ENCODE data around the gene PRMT5.
A peak's percentile ranks its signal among the peaks of the same experiment; 100 is the strongest.

The PRMT5 gene

DNA sequence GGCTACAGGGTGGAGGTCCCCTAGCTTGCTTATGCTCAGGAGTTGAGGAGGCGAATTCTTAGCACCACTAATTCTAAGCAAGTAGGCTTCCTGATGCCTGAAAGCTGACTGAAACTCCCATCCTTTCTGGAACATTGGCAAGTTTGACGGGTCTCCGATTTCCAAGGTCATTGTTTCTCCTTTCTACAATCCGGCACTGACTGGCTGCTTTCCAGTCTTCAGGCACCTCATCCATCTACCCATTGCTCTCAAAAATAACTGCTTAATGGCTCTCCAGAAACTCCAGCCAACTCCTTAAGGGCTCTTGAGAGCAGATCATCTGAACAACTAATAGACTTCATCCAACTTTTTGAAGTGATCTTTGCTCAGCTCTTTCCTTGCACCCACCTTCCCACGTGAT, 32.8 kb downstream of the PRMT5 start:
- no peak for DNase-seq

DNA sequence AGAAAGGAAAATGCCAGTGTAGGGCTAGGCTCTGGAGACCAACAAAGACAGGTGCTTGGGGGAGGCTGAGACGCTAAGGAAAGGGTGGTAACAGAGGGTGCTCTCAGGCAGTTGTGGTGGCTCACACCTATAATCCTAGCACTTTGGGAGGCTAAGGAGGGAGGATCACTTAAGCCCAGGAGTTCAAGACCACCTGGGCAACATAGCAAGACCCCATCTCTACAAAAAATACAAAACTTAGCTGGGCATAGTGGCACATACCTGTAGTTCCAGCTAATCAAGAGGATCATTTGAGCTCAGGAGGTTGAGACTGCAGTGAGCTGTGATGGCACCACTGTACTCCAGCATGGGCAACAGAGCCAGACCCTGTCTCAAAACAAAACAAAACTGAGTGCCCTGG, 33.8 kb downstream of the PRMT5 start:
- DNase-seq: no peak

DNA sequence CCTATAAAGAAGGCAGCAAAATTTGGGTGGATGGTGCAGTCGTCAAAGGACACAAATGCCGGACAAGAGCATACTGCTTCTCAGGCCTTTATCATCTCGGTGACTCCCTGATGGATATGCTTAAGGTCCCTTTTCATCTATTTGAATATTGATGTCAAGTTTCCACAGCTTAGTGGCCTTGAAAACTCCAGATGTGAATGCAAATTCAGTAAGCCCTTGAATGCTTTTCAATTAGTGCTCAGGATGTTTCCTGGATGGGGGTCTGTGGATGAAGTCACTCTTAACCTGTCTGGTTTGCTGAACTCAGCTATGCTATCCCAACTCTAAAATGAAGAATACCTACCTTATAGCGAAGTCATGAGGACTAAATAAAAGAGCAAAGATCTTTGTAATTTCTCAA, 35.5 kb downstream of the PRMT5 start:
- no peak for DNase-seq

DNA sequence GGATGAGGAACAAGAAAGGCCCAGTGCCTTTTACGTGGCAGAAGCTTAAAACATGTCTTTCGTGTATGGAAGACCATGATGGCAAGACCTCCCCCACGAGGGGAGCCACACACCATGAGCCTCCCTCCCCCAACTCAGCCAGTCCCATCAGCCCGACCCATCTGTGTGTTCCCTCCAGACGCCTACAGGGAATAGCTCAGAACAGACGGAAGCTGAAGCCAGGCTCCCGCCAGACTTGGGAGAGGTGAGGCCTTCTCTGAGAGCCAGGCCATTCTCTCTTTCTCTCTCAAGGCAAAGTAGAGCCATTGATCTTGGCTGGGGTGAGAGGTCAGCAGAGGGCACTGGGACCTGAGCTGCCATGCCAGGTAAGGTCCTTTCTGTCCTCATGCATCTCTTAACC, 36.7 kb downstream of the PRMT5 start:
- DNase-seq: no peak

DNA sequence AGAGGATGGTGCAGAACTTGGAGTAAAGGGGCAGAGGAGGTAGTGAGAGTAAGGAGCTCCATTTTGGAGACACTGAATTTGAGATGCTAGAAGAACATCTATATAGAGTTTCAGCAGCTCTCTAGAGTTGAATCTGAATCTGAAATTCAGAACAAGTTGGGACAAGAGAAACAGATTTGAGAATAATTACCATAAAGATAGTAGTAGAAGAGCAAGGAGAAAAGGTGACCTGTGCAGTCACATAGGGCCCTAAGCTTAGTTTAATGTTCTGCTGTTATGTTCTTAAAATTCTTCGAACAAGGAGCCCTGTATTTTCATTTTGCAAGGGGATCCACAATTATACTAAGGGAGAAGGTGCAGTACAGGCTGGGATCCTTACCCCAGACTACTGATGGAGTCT, 38.8 kb downstream of the PRMT5 start:
- DNase-seq: no peak

DNA sequence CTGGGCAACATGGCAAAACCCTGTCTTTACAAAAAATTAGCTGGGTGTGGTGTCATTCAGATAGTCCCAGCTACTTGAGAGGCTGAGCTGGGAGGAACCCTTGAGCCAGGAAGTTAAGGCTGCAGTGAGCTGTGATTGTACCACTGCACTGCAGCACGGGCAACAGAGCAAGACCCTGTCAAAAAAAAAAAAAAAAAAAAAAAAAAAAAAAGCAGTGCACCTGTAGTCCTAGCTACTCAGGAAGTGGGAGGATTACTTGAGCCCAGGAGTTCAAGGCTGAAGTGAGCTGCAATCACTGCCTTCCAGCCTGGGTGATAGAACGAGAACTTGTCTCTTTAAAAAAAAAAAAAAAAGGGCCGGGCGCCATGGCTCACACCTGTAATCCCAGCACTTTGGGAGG, 40.5 kb downstream of the PRMT5 start:
- no peak for DNase-seq

DNA sequence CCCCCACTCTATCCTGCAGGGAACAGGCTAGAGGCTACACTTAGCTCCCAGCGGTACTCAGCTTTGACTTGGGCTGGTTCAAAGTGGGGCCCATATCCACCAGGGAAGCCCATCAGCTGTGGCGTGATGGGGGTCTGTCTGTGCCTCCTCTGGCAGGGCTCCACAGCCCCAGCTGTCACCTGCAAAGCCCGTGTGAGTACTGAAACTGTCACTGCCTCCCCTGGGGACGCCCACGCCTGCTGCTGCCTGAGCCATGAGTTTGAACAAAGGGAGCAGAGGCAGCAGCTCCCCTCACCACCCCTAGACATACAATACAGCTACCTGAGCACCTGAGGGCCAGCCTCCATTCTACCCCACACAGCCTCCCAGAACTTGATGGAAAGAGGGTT, 41.2 kb downstream of the PRMT5 start:
- DNase-seq: peak in 3 of 4 experiments; percentile 15 to 22 (median 22)

DNA sequence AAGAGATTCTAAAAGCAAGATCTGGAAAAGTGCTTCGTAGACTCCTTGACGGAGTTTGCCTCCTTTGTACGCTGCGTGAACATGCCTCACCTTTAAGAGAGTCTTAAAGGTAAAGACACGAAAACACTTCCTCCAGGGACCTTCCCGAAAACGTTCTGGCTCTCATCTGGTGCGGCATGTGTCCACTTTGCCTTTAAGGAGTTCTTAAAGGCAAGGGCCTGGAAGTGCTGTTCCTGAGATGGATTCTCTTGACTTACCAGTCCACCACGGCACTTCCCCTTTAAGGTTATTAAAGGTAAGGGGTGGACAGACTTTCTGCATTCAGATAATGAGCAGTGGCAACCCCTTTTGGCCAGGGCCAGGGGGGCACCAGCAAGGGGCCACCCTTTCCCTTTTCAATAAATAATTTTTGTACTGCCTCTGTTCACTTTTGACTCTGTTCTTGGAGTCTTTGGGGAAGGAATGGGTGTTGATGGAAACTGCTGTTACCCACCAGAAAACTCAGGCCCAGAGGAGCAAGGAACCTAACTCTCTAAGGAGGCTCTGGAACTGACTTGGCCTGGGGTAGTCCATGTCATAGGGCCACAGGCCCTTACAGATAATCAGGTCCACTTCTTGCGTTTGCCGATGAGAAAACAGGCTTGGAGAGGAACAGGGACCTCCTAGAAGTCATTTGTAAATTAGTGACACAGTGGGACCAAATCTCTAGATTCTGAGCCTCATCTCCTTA, 41.8 kb downstream of the PRMT5 start:
- DNase-seq: peak in 1 of 4 experiments; percentile 41

DNA sequence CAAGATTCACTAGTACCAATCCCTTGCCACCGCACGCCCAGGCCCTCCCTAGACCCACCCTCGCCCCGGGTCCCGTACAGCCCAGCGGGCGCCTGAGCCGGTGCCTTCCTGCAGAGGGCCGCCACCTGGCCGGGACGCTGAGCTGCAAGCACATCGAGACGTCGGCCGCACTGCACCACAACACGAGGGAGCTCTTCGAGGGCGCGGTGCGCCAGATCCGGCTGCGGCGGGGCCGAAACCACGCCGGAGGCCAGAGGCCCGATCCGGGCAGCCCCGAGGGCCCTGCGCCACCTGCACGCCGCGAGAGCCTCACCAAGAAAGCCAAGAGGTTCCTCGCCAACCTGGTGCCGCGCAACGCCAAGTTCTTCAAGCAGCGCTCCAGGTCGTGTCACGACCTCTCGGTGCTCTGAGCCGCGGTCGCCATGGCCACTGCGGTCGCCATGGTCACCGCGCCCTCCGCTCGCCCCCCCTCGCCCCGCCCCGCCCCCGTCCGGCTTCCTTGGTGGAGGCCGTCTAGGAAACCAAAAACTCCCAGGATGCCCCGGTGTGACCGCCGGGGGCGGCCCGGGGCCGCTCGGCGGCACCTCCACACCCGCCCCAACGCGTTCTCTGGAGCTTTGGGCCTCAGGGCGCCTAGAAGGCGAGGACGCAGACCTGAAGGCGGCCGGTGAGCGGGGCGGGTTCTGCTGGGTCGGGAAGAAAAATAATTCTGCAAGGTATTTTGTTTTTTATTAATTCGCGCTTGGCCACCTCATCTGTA, 42.5 kb downstream of the PRMT5 start:
- DNase-seq: peak; percentile 49 to 71 (median 63)

DNA sequence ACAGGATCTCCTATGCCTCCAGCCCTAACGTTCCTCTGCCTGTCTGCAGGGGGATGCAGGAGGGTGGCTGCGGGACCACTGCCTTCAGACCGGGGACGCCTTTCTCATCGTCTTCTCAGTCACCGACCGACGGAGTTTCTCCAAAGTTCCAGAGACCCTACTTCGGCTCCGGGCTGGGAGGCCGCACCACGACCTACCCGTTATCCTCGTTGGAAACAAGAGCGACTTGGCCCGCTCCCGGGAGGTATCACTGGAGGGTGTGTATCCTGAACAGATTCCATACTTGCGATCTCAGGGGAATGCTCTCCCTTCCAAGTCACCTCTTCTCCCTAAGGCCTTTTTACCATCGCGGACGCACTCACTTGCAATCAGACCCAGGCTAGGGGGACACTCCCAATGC, 43.2 kb downstream of the PRMT5 start:
- DNase-seq: no peak

DNA sequence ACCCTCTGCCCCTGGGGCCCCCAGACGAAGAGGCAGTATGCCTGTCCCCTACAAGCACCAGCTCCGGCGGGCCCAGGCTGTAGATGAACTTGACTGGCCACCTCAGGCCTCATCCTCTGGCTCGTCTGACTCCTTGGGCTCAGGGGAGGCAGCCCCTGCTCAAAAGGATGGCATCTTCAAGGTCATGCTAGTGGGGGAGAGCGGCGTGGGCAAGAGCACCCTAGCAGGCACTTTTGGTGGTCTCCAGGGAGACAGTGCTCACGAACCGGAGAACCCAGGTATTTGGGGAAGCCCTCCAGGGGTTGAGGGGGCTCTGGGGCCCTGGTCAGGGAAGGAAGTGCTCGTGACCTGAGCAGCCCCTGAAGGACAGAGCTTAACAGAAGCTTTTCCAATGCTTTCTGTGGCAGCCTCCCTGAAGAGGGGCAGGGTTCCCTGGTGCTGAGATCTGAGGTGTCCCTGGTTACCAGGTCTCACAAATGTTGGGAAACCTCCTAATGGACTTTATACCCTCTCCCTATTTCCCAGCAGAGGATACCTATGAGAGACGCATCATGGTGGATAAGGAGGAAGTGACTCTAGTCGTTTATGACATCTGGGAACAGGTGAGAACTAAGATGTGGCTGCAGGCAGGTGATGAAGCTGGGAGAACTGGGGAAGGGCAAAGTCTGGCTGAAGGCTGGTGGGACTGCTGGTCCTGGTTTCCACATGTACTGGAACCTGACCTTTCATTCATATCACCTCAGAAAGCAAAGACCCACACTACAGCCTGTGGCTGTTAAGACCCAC, 44.2 kb downstream of the PRMT5 start:
- DNase-seq: no peak

DNA sequence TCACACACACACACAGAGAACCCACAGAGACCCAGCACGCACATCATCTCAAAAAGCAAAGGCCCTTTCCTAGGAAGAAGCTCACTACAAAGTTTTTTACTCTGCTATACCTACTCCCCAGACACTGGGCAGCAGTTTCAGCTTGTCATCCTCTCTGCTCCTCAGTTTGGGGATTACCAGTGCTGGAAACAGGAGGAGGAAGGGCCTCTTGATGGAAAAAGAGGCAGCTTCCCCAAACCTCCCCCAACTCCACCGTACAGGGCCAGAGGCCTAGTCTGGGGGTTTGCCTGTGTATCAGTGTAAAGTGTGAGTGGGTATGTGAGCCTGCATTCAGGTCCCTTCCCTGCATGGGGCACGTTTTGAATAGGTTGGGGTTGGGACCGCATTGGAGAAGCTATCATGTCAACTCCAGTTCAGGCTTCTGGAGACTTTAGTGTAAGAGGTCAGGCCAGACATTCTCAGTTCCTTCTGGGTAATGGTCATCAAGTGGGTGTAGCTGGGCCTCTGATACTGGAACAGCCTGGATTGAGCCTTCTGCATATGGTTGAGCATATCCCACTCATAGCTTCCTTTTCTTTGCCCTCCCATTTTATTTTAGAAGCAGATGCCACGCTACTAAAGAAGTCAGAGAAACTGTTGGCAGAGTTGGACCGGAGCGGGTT, 45.0 kb downstream of the PRMT5 start:
- no peak for DNase-seq

DNA sequence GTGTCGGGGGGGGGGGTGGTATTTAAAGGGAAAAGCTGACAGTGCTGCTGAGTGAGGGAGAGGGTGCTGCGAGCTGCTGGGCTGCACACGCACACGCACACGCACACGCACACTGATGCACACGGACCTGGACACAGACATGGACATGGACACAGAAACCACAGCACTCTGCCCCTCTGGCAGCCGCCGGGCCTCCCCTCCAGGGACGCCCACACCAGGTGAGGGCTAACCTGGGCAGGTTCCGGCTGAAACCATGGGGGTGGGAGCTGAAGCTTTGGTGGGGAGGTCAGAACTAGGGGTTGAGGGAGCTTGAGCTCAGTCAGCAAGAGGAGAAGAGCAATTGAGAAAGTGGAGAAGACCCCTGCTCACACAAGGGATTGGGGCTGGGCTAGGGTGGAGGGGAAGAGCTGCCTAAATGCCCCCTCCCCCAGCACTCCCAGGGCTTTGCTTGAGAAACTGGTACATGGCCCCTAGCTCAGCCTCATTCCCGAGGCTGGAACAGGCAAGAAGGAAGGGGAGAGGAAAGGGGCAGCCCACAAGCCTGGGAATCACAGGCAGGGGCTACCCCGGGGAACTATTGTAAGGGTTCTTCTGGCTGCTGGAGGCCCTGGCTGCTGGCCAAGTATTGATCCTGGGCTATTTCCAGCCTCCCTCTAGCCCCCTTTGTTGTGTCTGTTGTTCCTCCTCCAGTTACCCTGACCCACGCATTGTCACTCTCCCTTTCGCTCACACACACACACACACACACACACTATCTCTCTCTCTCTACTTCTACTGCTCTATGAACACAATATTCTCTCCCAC, 45.8 kb downstream of the PRMT5 start, which contains the start of gene REM2:
Gene REM2 (plus strand): TSS at position 50 of the 804 bp plus-strand sequence. CDS start 66 bp downstream, at position 116.
- no peak for DNase-seq

DNA sequence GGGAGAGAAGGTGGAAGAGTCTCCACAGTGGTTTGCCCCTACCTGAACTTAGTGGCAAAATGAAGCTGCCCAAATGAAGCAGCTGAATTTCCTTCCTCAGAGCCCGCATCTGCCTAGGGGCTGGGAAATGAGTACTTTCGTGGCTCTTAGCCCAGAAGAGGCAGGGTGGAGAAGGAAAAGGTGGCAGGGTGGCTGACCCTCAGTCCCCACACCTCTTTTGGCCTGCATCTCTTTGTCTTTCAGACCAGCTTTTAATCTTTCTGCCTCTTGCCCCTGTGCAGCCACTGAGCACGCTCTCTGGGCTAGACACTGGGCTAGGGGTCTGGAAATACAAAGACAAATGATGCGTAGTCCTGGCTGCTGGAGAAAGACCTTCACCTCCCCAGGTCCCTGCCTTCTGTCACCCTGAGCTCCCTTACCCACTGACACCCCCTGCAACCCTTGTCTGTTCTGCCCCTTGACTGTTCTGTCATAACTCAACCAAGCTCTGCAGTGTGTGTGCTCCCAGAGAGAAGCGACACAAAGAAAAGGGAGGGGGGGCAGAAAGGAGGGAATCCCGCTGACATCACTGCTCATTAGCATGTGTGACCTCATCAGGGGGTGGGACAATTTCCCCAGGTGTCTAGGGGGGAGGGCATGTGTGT, 46.5 kb downstream of the PRMT5 start:
- no peak for DNase-seq

DNA sequence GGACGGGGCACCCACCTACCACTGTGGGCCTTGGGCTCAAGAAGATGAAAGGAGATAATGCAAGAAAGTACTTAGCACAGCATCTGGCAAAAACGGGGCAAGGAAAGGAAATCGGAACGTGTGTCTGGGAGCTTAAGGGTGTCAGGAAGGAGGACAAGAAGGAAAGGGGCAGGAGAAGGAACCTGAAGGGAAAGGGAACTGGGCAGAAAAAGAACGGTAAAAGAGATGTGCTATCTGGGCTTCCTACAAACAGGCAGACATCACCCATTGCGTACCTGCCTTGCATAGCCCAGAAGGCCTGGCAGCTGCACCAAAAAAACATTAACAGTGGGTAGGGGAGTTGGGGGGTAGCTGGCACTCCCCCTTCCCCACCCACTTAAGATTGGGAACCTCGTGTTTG, 47.1 kb downstream of the PRMT5 start:
- DNase-seq: no peak

DNA sequence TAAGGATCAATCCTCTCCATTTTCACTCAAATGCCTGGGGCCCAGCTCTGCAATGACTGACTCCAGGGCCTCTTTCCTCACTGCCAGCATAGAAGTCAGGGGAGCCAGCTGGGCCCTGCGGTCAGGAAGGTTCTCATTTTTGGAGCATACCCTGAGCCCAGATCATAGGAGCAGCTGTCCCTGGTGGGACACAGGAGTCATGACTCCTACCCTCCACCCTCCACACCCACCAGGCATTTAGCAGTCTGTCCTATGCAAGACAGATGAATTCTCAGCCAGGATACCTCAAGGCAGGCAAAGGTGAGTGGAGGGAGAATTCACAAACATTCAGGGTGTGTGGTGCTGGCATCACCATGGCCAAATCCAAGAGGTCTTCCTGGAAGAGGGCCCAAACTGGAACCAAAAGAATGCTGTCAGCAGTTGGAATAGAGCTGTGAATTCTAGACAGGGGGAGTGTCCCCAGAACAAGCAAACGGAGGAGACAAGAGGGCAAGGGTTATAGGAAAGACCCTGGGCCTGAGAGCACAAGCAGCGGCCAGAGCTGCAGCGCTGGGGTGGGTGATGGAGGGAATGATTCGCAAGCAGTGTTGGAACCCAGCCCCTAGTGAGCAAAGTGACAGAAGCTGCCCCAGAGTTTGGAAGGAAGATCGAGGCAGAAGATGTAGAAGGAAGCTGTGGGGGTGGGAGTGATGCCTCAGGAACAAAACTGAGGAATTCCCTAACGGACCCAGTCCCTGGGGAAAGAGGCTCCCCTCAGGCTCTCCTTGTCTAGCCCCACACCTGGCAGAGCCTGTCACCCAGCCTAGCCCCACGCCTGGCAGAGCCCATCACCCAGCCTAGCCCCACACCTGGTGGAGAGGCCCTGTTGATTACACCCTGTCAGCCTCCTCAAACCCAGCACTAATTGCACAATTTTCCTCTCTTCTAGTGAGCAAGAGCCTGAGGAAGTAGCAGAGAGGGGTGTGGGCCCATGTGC, 50.6 kb downstream of the PRMT5 start:
- DNase-seq: no peak

DNA sequence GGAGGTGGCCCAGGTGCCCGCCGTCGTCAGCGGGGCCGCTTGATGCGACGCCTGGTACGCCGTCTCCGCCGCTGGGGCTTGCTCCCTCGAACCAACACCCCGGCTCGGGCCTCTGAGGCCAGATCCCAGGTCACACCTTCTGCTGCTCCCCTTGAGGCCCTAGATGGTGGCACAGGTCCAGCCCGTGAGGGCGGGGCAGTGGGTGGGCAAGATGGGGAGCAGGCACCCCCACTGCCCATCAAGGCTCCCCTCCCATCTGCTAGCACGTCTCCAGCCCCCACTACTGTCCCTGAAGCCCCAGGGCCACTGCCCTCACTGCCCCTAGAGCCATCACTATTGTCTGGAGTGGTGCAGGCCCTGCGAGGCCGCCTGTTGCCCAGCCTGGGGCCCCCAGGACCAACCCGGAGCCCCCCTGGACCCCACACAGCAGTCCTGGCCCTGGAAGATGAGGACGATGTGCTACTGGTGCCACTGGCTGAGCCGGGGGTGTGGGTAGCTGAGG, 52.1 kb downstream of the PRMT5 start:
- DNase-seq: no peak

DNA sequence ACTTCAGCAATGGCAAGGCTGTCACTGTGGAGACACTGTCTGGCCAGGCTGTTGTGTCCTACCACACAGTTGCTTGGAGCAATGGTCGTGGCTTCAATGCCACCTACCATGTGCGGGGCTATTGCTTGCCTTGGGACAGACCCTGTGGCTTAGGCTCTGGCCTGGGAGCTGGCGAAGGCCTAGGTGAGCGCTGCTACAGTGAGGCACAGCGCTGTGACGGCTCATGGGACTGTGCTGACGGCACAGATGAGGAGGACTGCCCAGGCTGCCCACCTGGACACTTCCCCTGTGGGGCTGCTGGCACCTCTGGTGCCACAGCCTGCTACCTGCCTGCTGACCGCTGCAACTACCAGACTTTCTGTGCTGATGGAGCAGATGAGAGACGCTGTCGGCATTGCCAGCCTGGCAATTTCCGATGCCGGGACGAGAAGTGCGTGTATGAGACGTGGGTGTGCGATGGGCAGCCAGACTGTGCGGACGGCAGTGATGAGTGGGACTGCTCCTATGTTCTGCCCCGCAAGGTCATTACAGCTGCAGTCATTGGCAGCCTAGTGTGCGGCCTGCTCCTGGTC, 53.3 kb downstream of the PRMT5 start:
- DNase-seq: no peak

DNA sequence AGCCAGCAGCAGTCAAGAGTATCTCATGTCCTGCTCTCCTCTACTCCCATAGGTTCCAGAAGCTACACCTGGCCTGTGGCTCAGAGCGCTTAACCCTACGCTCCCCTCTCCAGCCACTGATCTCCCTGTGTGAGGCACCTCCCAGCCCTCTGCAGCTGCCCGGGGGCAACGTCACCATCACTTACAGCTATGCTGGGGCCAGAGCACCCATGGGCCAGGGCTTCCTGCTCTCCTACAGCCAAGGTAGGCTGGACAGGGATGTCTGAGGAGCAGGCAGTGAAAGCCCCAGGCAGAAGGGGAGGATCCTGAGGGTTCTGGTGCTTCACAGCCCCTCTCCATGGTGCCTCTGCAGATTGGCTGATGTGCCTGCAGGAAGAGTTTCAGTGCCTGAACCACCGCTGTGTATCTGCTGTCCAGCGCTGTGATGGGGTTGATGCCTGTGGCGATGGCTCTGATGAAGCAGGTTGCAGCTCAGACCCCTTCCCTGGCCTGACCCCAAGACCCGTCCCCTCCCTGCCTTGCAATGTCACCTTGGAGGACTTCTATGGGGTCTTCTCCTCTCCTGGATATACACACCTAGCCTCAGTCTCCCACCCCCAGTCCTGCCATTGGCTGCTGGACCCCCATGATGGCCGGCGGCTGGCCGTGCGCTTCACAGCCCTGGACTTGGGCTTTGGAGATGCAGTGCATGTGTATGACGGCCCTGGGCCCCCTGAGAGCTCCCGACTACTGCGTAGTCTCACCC, 54.0 kb downstream of the PRMT5 start:
- no peak for DNase-seq

All from activated CD4-positive, CD25-positive, alpha-beta regulatory T cell (primary cell).